Fibroblast of lung (primary cell): ENCODE data around the gene PFN1.

Source experiments
- EZH2 ChIP-seq: IDR thresholded peaks from 2 replicates; pipeline ENCODE4 v1.5.1; 2012; ENCODE audit warnings: low read length, control low read depth, mild to moderate bottlenecking; ENCODE audit errors: missing control alignments
- TF ChIP-seq, protein P1 (sequence below), 2 donors: IDR thresholded peaks in 1 of 2; conservative IDR thresholded peaks in 1 of 2; 1 replicate in 1 of 2; 2 replicates in 1 of 2; pipeline ENCODE4 v1.5.1; 2011 to 2012; ENCODE audit warnings: low read length in 2 of 2, control low read depth in 1 of 2, inconsistent platforms in 1 of 2, low read depth in 1 of 2, mild to moderate bottlenecking in 1 of 2

- TF ChIP-seq, protein P1, sequence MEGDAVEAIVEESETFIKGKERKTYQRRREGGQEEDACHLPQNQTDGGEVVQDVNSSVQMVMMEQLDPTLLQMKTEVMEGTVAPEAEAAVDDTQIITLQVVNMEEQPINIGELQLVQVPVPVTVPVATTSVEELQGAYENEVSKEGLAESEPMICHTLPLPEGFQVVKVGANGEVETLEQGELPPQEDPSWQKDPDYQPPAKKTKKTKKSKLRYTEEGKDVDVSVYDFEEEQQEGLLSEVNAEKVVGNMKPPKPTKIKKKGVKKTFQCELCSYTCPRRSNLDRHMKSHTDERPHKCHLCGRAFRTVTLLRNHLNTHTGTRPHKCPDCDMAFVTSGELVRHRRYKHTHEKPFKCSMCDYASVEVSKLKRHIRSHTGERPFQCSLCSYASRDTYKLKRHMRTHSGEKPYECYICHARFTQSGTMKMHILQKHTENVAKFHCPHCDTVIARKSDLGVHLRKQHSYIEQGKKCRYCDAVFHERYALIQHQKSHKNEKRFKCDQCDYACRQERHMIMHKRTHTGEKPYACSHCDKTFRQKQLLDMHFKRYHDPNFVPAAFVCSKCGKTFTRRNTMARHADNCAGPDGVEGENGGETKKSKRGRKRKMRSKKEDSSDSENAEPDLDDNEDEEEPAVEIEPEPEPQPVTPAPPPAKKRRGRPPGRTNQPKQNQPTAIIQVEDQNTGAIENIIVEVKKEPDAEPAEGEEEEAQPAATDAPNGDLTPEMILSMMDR (conservative IDR thresholded peaks at IDR 0.05 in 1 of 2, IDR thresholded peaks at IDR 0.05 in 1 of 2; ENCODE audit: low read depth in 1 of 2, low read length in 2 of 2) = no peak
- TF ChIP-seq EZH2 = no peak
These were observed 8.9 kb downstream of the PFN1 start for GRCh38 chr17:4939546-4939795.
